Neural cell (in vitro differentiated cells): ENCODE measurements around the gene SLX4. TPM values are rescaled to one million over a fixed set of nuclear protein-coding genes. Genes with fewer than 3 reads are reported as not detected.

Experiments
- H2AFZ ChIP-seq: fragments of 200-600, 300-800 bp; sonication (generic), shearing (Covaris generic); 2 replicates; pipeline ENCODE4 v1.6.0; 2014; ENCODE audit warnings: low read depth, mild to moderate bottlenecking, antibody characterized with exemption, low read length, moderate library complexity
- H3F3A ChIP-seq: fragments of 200-600 bp; shearing (Covaris generic); 2 replicates; pipeline ENCODE4 v1.6.1; 2016; ENCODE audit warnings: mild to moderate bottlenecking, moderate library complexity, mixed read lengths, antibody characterized with exemption, low read length; ENCODE audit not compliant: insufficient read depth, poor library complexity, severe bottlenecking
- H3K27ac ChIP-seq: fragments of 200-600, 300-800 bp; sonication (generic), shearing (Covaris generic); 2 replicates; pipeline ENCODE4 v1.5.1; 2014; ENCODE audit warnings: mild to moderate bottlenecking, low read length, moderate library complexity
- H3K27me3 ChIP-seq: fragments of 300-800, 200-600 bp; sonication (generic), shearing (Covaris generic); 2 replicates; pipeline ENCODE4 v1.6.0; 2014; ENCODE audit warnings: mild to moderate bottlenecking, low read depth, low read length, moderate library complexity; ENCODE audit not compliant: insufficient read depth
- H3K36me3 ChIP-seq: fragments of 300-800, 200-600 bp; sonication (generic), shearing (Covaris generic); 2 replicates; pipeline ENCODE4 v1.5.1; 2014; ENCODE audit warnings: mild to moderate bottlenecking, antibody characterized with exemption, low read length, moderate library complexity; ENCODE audit not compliant: insufficient read depth
- H3K4me2 ChIP-seq: fragments of 300-800, 200-600 bp; sonication (generic), shearing (Covaris generic); 2 replicates; pipeline ENCODE4 v1.6.0; 2014; ENCODE audit warnings: mild to moderate bottlenecking, low read length
- H3K4me3 ChIP-seq: fragments of 300-800, 200-600 bp; sonication (generic), shearing (Covaris generic); 2 replicates; pipeline ENCODE4 v1.5.1; 2014; ENCODE audit warnings: mild to moderate bottlenecking, low read length, moderate library complexity
- H3K79me2 ChIP-seq: fragments of 200-600 bp; shearing (Covaris generic); replicated peaks from 2 replicates; pipeline ENCODE4 v1.6.0; 2014; ENCODE audit warnings: mild to moderate bottlenecking, low read length, moderate library complexity; ENCODE audit not compliant: insufficient read depth
- H3K9ac ChIP-seq: fragments of 300-800, 200-600 bp; sonication (generic), shearing (Covaris generic); 2 replicates; pipeline ENCODE4 v1.6.1; 2016; ENCODE audit warnings: mild to moderate bottlenecking, low read length, mixed read lengths
- H3K9me2 ChIP-seq: fragments of 200-600 bp; shearing (Covaris generic); 2 replicates; pipeline ENCODE4 v1.6.1; 2016; ENCODE audit warnings: mild to moderate bottlenecking, low read length, mixed read lengths; ENCODE audit not compliant: insufficient read depth
- H3K9me3 ChIP-seq: fragments of 200-600, 300-800 bp; sonication (generic), shearing (Covaris generic); 2 replicates; pipeline ENCODE4 v1.6.1; 2016; ENCODE audit warnings: mild to moderate bottlenecking, mixed run types, low read length, moderate library complexity, mixed read lengths
- H4K20me1 ChIP-seq: fragments of 200-600 bp; shearing (Covaris generic); 2 replicates; pipeline ENCODE4 v1.6.1; 2016; ENCODE audit warnings: mild to moderate bottlenecking, mixed run types; ENCODE audit not compliant: insufficient read depth
- EP300 ChIP-seq: fragments of 450-650 bp; conservative IDR thresholded peaks from 2 replicates; pipeline ENCODE4 v1.6.1; 2014; ENCODE audit warnings: antibody characterized with exemption, mild to moderate bottlenecking, moderate library complexity; ENCODE audit not compliant: poor library complexity, severe bottlenecking
- EZH2 ChIP-seq: fragments of 200-600, 300-800 bp; shearing (Covaris generic), sonication (generic); IDR thresholded peaks from 2 replicates; pipeline ENCODE4 v1.6.1; 2014; ENCODE audit warnings: antibody characterized with exemption, low read length, borderline replicate concordance, mild to moderate bottlenecking; ENCODE audit not compliant: insufficient read depth, poor library complexity, severe bottlenecking
- MXI1 ChIP-seq: fragments of 450-650 bp; conservative IDR thresholded peaks from 2 replicates; pipeline ENCODE4 v1.6.1; 2014; ENCODE audit warnings: antibody characterized with exemption, mild to moderate bottlenecking; ENCODE audit not compliant: poor library complexity, severe bottlenecking
- POLR2AphosphoS5 ChIP-seq: IDR thresholded peaks from 2 replicates; pipeline ENCODE4 v1.6.1; 2012
- RAD21 ChIP-seq: fragments of 450-650 bp; conservative IDR thresholded peaks from 2 replicates; pipeline ENCODE4 v1.6.1; 2014; ENCODE audit warnings: antibody characterized with exemption, mild to moderate bottlenecking, moderate library complexity
- SMC3 ChIP-seq: fragments of 450-650 bp; conservative IDR thresholded peaks from 2 replicates; pipeline ENCODE4 v1.6.1; 2014; ENCODE audit warnings: antibody characterized with exemption, mild to moderate bottlenecking, moderate library complexity; ENCODE audit not compliant: poor library complexity
- TAF1 ChIP-seq: IDR thresholded peaks from 2 replicates; pipeline ENCODE4 v1.6.1; 2012; ENCODE audit warnings: low read depth
- polyA plus RNA-seq: library from polyadenylated mRNA; depleted of rRNA; stranded (reverse); fragments of >200 nt; gene quantifications from 2 replicates; pipeline ENCODE4 v1.2.3, GENCODE V29; 2014
- TF ChIP-seq, protein P1 (sequence below): IDR thresholded peaks from 2 replicates; pipeline ENCODE4 v1.6.1; 2012; ENCODE audit warnings: borderline replicate concordance
- TF ChIP-seq, protein P2 (sequence below): fragments of 450-650 bp; IDR thresholded peaks from 2 replicates; pipeline ENCODE4 v1.5.1; 2014; ENCODE audit warnings: antibody characterized with exemption, mild to moderate bottlenecking, moderate library complexity; ENCODE audit not compliant: poor library complexity, severe bottlenecking

Gene SLX4
- polyA plus RNA-seq, 1 donor from 2014 or later: 2.9 TPM

DNA sequence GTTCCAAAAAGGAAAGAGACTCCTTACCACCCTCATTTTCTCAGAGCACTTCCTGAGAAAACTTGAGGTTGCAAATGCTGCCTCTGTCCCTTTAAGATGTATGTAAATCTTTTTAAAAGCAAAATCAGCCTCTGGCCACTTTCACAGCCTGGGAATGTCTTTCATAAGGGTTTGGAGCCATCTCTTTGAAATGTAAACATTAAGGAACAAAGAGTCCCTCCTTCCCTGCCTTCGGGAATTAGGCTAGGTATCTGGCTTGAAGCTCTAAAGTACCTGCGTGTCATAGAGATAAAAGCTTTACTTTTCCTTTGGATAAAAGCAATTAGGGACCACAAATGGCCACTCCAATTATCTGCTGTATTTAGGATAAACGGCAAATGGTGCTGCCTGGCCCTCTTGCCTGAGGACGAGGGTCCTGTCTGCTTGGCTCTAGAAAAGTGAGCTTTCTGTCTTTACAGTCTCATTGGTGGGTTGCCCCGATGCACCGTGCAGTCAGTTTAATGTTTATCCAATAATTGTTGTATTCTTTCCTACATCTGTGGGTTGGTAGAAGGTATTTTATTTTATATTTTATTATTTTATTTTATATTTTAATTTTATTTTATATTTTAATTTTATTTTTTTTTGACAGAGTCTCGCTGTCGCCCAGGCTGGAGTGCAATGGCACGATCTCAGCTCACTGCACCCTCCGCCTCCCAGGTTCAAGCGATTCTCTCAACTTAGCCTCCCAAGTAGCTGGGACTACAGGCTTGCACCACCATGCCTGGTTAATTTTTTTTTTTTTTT, 58.1 kb downstream of the SLX4 start:
- H3F3A ChIP-seq: no peaks in the 10 kb centered on the region
- H3K4me3 ChIP-seq: no peak overlapping the region
- TF ChIP-seq EP300 (no peak), MXI1 (no peak), SMC3 (no peak), EZH2 (no peak), POLR2AphosphoS5 (no peak), RAD21 (no peak), TAF1 (no peak)
- TF ChIP-seq, protein P1, sequence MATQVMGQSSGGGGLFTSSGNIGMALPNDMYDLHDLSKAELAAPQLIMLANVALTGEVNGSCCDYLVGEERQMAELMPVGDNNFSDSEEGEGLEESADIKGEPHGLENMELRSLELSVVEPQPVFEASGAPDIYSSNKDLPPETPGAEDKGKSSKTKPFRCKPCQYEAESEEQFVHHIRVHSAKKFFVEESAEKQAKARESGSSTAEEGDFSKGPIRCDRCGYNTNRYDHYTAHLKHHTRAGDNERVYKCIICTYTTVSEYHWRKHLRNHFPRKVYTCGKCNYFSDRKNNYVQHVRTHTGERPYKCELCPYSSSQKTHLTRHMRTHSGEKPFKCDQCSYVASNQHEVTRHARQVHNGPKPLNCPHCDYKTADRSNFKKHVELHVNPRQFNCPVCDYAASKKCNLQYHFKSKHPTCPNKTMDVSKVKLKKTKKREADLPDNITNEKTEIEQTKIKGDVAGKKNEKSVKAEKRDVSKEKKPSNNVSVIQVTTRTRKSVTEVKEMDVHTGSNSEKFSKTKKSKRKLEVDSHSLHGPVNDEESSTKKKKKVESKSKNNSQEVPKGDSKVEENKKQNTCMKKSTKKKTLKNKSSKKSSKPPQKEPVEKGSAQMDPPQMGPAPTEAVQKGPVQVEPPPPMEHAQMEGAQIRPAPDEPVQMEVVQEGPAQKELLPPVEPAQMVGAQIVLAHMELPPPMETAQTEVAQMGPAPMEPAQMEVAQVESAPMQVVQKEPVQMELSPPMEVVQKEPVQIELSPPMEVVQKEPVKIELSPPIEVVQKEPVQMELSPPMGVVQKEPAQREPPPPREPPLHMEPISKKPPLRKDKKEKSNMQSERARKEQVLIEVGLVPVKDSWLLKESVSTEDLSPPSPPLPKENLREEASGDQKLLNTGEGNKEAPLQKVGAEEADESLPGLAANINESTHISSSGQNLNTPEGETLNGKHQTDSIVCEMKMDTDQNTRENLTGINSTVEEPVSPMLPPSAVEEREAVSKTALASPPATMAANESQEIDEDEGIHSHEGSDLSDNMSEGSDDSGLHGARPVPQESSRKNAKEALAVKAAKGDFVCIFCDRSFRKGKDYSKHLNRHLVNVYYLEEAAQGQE: no peak
- TF ChIP-seq, protein P2, sequence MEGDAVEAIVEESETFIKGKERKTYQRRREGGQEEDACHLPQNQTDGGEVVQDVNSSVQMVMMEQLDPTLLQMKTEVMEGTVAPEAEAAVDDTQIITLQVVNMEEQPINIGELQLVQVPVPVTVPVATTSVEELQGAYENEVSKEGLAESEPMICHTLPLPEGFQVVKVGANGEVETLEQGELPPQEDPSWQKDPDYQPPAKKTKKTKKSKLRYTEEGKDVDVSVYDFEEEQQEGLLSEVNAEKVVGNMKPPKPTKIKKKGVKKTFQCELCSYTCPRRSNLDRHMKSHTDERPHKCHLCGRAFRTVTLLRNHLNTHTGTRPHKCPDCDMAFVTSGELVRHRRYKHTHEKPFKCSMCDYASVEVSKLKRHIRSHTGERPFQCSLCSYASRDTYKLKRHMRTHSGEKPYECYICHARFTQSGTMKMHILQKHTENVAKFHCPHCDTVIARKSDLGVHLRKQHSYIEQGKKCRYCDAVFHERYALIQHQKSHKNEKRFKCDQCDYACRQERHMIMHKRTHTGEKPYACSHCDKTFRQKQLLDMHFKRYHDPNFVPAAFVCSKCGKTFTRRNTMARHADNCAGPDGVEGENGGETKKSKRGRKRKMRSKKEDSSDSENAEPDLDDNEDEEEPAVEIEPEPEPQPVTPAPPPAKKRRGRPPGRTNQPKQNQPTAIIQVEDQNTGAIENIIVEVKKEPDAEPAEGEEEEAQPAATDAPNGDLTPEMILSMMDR: no peak
- H3K4me2 ChIP-seq: no peak overlapping the region
- H3K27ac ChIP-seq: no peak overlapping the region
- H3K9me2 ChIP-seq: no peaks in the 10 kb centered on the region
- H4K20me1 ChIP-seq: no peaks in the 10 kb centered on the region
- H3K36me3 ChIP-seq: no peaks in the 10 kb centered on the region
- no peak overlapping the region for H3K9ac ChIP-seq
- H2AFZ ChIP-seq: no peak overlapping the region
- H3K27me3 ChIP-seq: no peaks in the 10 kb centered on the region
- no peaks in the 10 kb centered on the region for H3K9me3 ChIP-seq
- H3K79me2 ChIP-seq: no peaks in the 10 kb centered on the region

DNA sequence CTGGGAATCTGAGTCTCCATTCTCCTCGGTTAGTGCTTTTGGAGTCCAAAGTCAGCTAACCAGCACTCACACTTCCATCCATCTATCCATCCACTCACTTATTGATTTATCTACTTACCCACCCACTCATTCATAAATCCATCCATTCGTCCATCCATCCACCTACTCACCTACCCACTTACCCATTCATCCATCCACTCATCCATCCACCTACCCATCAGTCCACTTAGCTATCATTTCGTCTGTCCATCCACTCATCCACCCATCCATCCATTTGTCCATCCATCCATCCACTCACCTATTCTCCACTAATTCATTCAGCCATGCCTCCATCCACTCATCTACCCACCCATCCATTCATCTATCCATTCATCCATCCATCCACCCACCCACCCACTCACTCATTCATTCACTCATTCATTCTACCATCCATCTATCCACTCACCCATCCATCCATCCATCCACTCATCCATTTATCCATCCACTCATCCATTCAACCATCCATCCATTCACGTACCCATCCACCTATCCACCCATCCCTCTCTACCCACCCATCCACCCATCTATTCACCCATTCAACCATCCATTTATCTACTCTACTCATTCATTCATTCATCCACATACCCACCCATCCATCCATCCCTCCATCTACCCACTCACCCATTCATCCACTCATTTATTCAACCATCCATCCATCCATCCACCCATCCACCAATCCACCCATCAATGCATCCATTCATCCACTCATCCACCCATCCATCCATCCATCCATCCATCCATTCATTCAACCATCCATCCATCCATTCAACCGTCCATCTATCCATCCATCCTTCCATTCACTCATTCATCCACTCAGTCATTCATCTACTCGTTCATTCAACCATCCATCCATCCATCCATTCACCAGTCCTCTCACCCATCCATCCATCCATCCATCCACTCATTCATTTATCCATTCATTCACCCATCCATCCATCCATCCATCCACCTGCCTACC, 60.3 kb downstream of the SLX4 start:
- no peak for TF ChIP-seq SMC3
- TF ChIP-seq POLR2AphosphoS5: no peak
- no peak for TF ChIP-seq TAF1
- TF ChIP-seq, protein P1: no peak
- TF ChIP-seq EZH2: no peak
- no peak for TF ChIP-seq MXI1
- Histone ChIP-seq H3K27me3 (no peaks in the 10 kb centered on the region), H3K36me3 (no peaks in the 10 kb centered on the region)

More for the DNA sequence above, 60.3 kb downstream of the SLX4 start:
- Histone ChIP-seq H3K9ac (no peak overlapping the region), H3K9me3 (no peaks in the 10 kb centered on the region), H3K9me2 (no peaks in the 10 kb centered on the region), H3F3A (no peaks in the 10 kb centered on the region), H3K27ac (no peak overlapping the region), H2AFZ (no peak overlapping the region), H3K4me2 (no peak overlapping the region), H3K4me3 (no peak overlapping the region), H3K79me2 (no peaks in the 10 kb centered on the region), H4K20me1 (no peaks in the 10 kb centered on the region)
